ENCODE results near the gene CMC2.

DNA sequence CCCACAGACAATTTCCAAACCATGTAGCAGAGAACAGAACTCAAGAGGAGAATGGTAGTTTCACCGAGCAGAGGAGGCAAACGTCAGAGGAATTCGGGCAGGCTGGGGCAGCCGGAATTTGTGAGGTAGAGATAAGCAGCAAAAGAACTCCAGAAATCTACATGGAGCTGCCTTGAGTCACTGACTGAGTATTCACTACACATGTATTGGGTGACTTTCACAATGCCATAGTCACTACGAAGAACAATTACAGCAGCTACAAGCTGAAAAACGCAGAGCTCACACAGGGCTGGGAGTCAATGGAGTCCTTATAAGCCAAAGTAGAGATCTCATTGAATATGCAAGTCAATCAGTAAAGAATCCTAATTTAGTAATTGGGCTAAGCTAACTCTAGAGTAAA is 13.4 kb downstream of the CMC2 start:
- no peak for TF ChIP-seq KLF11 (CRISPR knock-in tag; IDR thresholded peaks at IDR 0.05)
- TF ChIP-seq FOXA3 (CRISPR knock-in tag; IDR thresholded peaks at IDR 0.05), result no peak
- TF ChIP-seq DZIP1 (CRISPR knock-in tag; IDR thresholded peaks at IDR 0.05), result no peak
- TF ChIP-seq EZH2 (conservative IDR thresholded peaks at IDR 0.05; ENCODE audit: low read depth, low read length), result no peak
- TF ChIP-seq, protein P1, sequence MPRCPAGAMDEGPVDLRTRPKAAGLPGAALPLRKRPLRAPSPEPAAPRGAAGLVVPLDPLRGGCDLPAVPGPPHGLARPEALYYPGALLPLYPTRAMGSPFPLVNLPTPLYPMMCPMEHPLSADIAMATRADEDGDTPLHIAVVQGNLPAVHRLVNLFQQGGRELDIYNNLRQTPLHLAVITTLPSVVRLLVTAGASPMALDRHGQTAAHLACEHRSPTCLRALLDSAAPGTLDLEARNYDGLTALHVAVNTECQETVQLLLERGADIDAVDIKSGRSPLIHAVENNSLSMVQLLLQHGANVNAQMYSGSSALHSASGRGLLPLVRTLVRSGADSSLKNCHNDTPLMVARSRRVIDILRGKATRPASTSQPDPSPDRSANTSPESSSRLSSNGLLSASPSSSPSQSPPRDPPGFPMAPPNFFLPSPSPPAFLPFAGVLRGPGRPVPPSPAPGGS (CRISPR knock-in tag; IDR thresholded peaks at IDR 0.05), result no peak
- no peak for TF ChIP-seq POLR2AphosphoS2 (IDR thresholded peaks at IDR 0.05; ENCODE audit: low read depth, low read length)
- no peak for TF ChIP-seq NFIC (IDR thresholded peaks at IDR 0.05; ENCODE audit: low read length)
- TF ChIP-seq NFE2L2 (IDR thresholded peaks at IDR 0.05; ENCODE audit: low read length), result no peak
- TF ChIP-seq, protein P2, sequence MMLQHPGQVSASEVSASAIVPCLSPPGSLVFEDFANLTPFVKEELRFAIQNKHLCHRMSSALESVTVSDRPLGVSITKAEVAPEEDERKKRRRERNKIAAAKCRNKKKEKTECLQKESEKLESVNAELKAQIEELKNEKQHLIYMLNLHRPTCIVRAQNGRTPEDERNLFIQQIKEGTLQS (CRISPR knock-in tag; IDR thresholded peaks at IDR 0.05), result no peak
- TF ChIP-seq, protein P3, sequence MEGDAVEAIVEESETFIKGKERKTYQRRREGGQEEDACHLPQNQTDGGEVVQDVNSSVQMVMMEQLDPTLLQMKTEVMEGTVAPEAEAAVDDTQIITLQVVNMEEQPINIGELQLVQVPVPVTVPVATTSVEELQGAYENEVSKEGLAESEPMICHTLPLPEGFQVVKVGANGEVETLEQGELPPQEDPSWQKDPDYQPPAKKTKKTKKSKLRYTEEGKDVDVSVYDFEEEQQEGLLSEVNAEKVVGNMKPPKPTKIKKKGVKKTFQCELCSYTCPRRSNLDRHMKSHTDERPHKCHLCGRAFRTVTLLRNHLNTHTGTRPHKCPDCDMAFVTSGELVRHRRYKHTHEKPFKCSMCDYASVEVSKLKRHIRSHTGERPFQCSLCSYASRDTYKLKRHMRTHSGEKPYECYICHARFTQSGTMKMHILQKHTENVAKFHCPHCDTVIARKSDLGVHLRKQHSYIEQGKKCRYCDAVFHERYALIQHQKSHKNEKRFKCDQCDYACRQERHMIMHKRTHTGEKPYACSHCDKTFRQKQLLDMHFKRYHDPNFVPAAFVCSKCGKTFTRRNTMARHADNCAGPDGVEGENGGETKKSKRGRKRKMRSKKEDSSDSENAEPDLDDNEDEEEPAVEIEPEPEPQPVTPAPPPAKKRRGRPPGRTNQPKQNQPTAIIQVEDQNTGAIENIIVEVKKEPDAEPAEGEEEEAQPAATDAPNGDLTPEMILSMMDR (CRISPR knock-in tag; IDR thresholded peaks at IDR 0.05), result no peak
- TF ChIP-seq CBX5 (CRISPR knock-in tag; IDR thresholded peaks at IDR 0.05; ENCODE audit: borderline replicate concordance), result no peak
- no peak for TF ChIP-seq ZNF678 (CRISPR knock-in tag; IDR thresholded peaks at IDR 0.05)
- no peak for TF ChIP-seq CREM (IDR thresholded peaks at IDR 0.05)
- TF ChIP-seq CREM (CRISPR knock-in tag; IDR thresholded peaks at IDR 0.05), result no peak
